HCT116 (cell line): ENCODE data around the gene IL22RA2. TPM values are rescaled to one million over a fixed set of nuclear protein-coding genes. Genes with fewer than 3 reads are reported as not detected.

Experiments
- ATAC-seq: fragments of 200-7000 bp; cut with Tn5 transposase; 2 replicates; pipeline ENCODE4 v1.9.1; 2020; ENCODE audit warnings: mild to moderate bottlenecking, moderate library complexity
- BruUV-seq: library from RNA; stranded (reverse); fragments of 400-500 nt; replicated peaks from 2 replicates; lab custom pipeline; 2021; lab: Mats Ljungman, UMichigan
- CTCF ChIA-PET: fragments of 300-600 bp; sonication (Branson Sonifier 250); formaldehyde crosslinking; loops from one replicate; lab custom pipeline; 2021; ENCODE audit warnings: antibody characterized with exemption; lab: Charles Lee
- POLR2A ChIA-PET: fragments of 300-600, 350-600 bp; sonication (Branson Sonifier 250); formaldehyde crosslinking; loops from one replicate; lab custom pipeline; 2021; ENCODE audit warnings: antibody characterized with exemption; lab: Charles Lee
- RAD21 ChIA-PET, 2 experiments: fragments of 300-600 bp; sonication (Branson Sonifier 250); formaldehyde crosslinking; loops; one replicate each; lab custom pipeline; 2023; ENCODE audit warnings: low total read pairs in 2 of 2; ENCODE audit not compliant: uncharacterized antibody in 2 of 2, unreplicated experiment in 2 of 2, low non-redundant PET in 1 of 2; lab: Charles Lee
- DNase-seq: peaks from one replicate; pipeline ENCODE4 v3.0.0-alpha.2; 2010; ENCODE audit warnings: low read depth, low spot score
- H2AFZ ChIP-seq: fragments of 200-600 bp; shearing (Covaris generic), sonication (generic); 2 replicates; pipeline ENCODE4 v1.6.1; 2017; ENCODE audit warnings: low read depth, mixed run types, mixed read lengths, antibody characterized with exemption, low read length; ENCODE audit not compliant: poor library complexity, severe bottlenecking
- H3K27ac ChIP-seq: 2 replicates; pipeline ENCODE4 v1.5.1; 2012; ENCODE audit warnings: low read depth, low read length
- H3K27me3 ChIP-seq: fragments of 200-600 bp; sonication (generic); 2 replicates; pipeline ENCODE4 v1.6.1; 2016; ENCODE audit warnings: mixed run types, low read length, mixed read lengths; ENCODE audit not compliant: insufficient read depth
- H3K36me3 ChIP-seq, 2 experiments: fragments of 200-500 bp in 1 of 2; fragments of 200-600 bp in 1 of 2; sonication (Bioruptor generic) in 1 of 2; sonication (generic) in 1 of 2; 2 replicates each; pipeline versions ENCODE4 v1.5.1 to v1.6.1; 2014 to 2016; ENCODE audit warnings: low read length in 2 of 2, inconsistent platforms in 1 of 2, mixed read lengths in 1 of 2, mixed run types in 1 of 2; ENCODE audit not compliant: insufficient read depth in 2 of 2, control insufficient read depth in 1 of 2
- H3K4me1 ChIP-seq, 2 experiments: fragments of 200-600 bp in 1 of 2; sonication (generic) in 1 of 2; 2 replicates each; pipeline versions ENCODE4 v1.5.1 to v1.6.1; 2012 to 2017; ENCODE audit warnings: low read length in 2 of 2, inconsistent platforms in 1 of 2, mild to moderate bottlenecking in 1 of 2, mixed read lengths in 1 of 2, mixed run types in 1 of 2, moderate library complexity in 1 of 2; ENCODE audit not compliant: insufficient read depth in 2 of 2, control insufficient read depth in 1 of 2
- H3K4me2 ChIP-seq: fragments of 200-600 bp; sonication (generic); 2 replicates; pipeline ENCODE4 v1.6.1; 2017; ENCODE audit warnings: mixed run types, low read length, mixed read lengths
- H3K4me3 ChIP-seq, 2 experiments: fragments of 200-600 bp in 1 of 2; sonication (generic) in 1 of 2; replicated peaks in 1 of 2; 2 replicates each; pipeline ENCODE4 v1.5.1; 2011 to 2016; ENCODE audit warnings: low read length in 2 of 2, control low read depth in 1 of 2, low read depth in 1 of 2, mild to moderate bottlenecking in 1 of 2, mixed read lengths in 1 of 2, mixed run types in 1 of 2
- H3K79me2 ChIP-seq: fragments of 200-600 bp; sonication (generic); 2 replicates; pipeline ENCODE4 v1.6.1; 2017; ENCODE audit warnings: mild to moderate bottlenecking, mixed run types, low read length, moderate library complexity, mixed read lengths; ENCODE audit not compliant: insufficient read depth
- H3K9ac ChIP-seq: fragments of 200-600 bp; sonication (generic); 2 replicates; pipeline ENCODE4 v1.6.1; 2016; ENCODE audit warnings: low read length, mixed read lengths
- H3K9me2 ChIP-seq: fragments of 200-600 bp; sonication (generic), shearing (Covaris generic); 2 replicates; pipeline ENCODE4 v1.6.1; 2017; ENCODE audit warnings: mixed run types, mild to moderate bottlenecking, moderate library complexity; ENCODE audit not compliant: insufficient read depth
- H3K9me3 ChIP-seq, 2 experiments: fragments of 200-500 bp in 1 of 2; fragments of 200-600 bp in 1 of 2; sonication (Bioruptor generic) in 1 of 2; sonication (generic) in 1 of 2; 2 replicates each; pipeline ENCODE4 v1.6.1; 2014 to 2017; ENCODE audit warnings: low read length in 2 of 2, mixed read lengths in 2 of 2, inconsistent platforms in 1 of 2, low read depth in 1 of 2, mild to moderate bottlenecking in 1 of 2, mixed run types in 1 of 2, moderate library complexity in 1 of 2; ENCODE audit not compliant: control insufficient read depth in 1 of 2, insufficient read depth in 1 of 2
- H4K20me1 ChIP-seq: fragments of 200-600 bp; sonication (generic), shearing (Covaris generic); 2 replicates; pipeline ENCODE4 v1.6.1; 2017; ENCODE audit warnings: mixed run types, mild to moderate bottlenecking, moderate library complexity; ENCODE audit not compliant: insufficient read depth
- ELF1 ChIP-seq: IDR thresholded peaks from 2 replicates; pipeline ENCODE4 v1.6.1; 2012; ENCODE audit warnings: low read depth, borderline replicate concordance
- FOSL1 ChIP-seq: IDR thresholded peaks from 2 replicates; pipeline ENCODE4 v1.6.1; 2012; ENCODE audit warnings: low read depth
- POLR2AphosphoS5 ChIP-seq: IDR thresholded peaks from 2 replicates; pipeline ENCODE4 v1.6.1; 2011; ENCODE audit warnings: mild to moderate bottlenecking, low read depth, low read length, moderate library complexity
- intact Hi-C: fragments of 100-400 bp; cut with micrococcal nuclease; formaldehyde crosslinking; loops from 2 replicates; pipeline ENCODE4 v1.10.0; 2022
- total RNA-seq: library from RNA; stranded (reverse); gene quantifications from one replicate; pipeline ENCODE4 v1.2.1, GENCODE V29; 2021; ENCODE audit not compliant: unreplicated experiment
- TF ChIP-seq, protein P1 (sequence below): IDR thresholded peaks from 2 replicates; pipeline ENCODE4 v1.6.1; 2011; ENCODE audit warnings: mild to moderate bottlenecking, low read length, moderate library complexity; ENCODE audit not compliant: insufficient replicate concordance; ENCODE audit errors: extremely low read depth
- TF ChIP-seq, protein P2 (sequence below): IDR thresholded peaks from 2 replicates; pipeline ENCODE4 v1.6.1; 2012; ENCODE audit warnings: low read depth
- TF ChIP-seq, protein P3 (sequence below): IDR thresholded peaks from 2 replicates; pipeline ENCODE4 v1.6.1; 2012

The IL22RA2 gene
- total RNA-seq, 1 experiment from 2014 or later = not detected

DNA sequence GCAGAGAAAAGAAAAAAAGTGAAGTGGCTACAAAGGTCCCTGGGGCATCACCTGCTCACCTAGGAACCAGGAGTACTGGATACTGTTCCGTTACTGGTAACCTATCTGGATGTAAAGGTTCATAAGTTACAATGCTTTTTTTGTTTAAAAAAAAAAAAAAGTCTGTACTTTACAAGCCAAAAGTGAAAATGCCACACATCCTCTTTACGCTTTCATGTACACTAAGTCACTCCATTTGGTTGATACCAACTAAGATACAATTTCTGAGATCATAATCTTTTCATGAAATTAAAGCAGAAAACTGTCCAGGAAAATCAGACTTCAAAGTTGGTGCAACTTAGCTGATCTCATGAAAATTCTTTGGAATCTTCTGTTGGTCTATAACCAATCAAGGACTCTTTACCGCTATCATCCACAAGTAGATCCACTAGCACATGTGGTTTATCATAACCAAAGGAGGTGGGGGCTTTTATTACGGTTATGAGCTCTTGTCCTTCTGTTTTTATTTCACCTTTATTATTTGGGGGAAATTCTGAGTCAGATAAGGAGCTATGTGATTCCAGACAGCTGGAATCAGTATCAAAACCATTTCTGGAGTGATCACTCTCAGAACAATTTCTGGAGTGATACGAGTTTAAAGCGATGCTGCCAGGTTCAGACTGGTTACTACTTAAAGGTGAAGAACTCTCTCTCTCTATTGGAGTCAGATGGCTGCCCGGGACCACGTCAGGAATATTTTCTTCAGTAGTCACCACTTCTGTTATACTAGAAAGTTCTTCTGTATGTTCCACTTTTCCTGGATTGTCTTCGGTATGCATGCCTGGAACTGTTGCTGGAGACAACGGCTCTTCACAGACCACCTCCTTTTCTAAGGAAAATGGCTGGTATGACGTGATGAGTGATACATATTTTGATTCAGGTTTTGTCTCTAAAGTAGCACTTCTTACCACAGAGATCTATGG lies 24.5 kb upstream of the IL22RA2 start:
- no peak for DNase-seq
- POLR2A ChIA-PET = no interaction called here
- H3K36me3 ChIP-seq = peaks cover 8% of the 10 kb centered on the region in 2 experiments; a peak in 3 of 4 replicates
- CTCF ChIA-PET = interaction anchor here (1.5 kb wide), 1 partner anchor 104 kb away, joined by 3 read pairs; no protein-coding TSS in a partner anchor
- H3K4me1 ChIP-seq = no peaks in the 10 kb centered on the region
- H3K9me3 ChIP-seq = no peaks in the 10 kb centered on the region
- RAD21 ChIA-PET = no interaction called here
- H3K4me2 ChIP-seq = no peak overlapping the region
- TF ChIP-seq, protein P1, sequence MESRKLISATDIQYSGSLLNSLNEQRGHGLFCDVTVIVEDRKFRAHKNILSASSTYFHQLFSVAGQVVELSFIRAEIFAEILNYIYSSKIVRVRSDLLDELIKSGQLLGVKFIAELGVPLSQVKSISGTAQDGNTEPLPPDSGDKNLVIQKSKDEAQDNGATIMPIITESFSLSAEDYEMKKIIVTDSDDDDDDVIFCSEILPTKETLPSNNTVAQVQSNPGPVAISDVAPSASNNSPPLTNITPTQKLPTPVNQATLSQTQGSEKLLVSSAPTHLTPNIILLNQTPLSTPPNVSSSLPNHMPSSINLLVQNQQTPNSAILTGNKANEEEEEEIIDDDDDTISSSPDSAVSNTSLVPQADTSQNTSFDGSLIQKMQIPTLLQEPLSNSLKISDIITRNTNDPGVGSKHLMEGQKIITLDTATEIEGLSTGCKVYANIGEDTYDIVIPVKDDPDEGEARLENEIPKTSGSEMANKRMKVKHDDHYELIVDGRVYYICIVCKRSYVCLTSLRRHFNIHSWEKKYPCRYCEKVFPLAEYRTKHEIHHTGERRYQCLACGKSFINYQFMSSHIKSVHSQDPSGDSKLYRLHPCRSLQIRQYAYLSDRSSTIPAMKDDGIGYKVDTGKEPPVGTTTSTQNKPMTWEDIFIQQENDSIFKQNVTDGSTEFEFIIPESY = no peak
- H4K20me1 ChIP-seq = no peaks in the 10 kb centered on the region
- H3K9me2 ChIP-seq = no peaks in the 10 kb centered on the region
- intact Hi-C loops = no loop called here
- H3K27ac ChIP-seq = no peak overlapping the region
- no peak overlapping the region for H3K4me3 ChIP-seq
- no peak for ATAC-seq
- no peak overlapping the region for H2AFZ ChIP-seq
- BruUV-seq = no TSS peak
- no peaks in the 10 kb centered on the region for H3K27me3 ChIP-seq
- H3K79me2 ChIP-seq = no peaks in the 10 kb centered on the region
- H3K9ac ChIP-seq = no peak overlapping the region

DNA sequence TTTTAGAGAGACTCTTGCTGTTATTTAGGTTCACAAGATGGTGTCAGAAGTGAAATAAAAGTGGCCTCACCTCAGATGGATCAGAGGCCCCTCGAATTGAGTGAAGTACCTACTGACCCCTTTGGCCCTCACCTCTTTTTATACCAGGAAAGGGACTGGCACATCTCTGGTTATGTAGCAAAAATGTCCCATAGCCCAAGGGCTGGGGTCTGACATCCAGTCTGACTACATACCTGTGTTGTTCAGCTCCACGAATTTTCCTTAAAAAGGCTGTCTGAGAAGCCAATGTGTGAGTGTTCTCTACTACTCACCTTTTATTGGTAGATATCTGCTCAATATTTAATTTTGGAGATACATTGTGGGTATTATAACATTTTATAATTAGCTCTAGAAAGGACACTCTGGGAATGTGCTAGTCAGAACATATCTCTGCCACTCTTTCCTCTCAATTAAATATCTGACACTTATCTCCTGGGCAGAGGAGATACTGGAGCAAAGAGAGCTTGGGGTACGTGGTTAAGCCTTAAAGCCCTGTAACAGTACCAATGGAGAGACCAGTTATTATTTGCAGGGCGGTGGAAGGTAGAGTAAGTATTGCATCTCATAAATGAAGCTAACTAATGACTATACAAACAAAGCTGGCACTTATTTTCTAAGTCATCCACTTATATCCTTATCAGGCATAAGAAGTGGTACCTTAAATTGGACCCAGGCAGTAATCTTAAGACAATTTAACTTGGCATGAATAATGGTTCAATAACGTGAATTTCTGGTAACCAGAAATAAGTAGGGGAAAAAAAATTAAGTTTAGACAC lies 20.0 kb upstream of the IL22RA2 start:
- Histone ChIP-seq H3K36me3 (peaks cover 0 to 7% of the 10 kb centered on the region in 2 experiments; a peak in 1 of 4 replicates), H3K9me2 (no peaks in the 10 kb centered on the region), H3K4me3 (no peak overlapping the region), H3K27me3 (no peaks in the 10 kb centered on the region), H3K27ac (no peak overlapping the region), H3K9ac (no peak overlapping the region), H3K4me1 (no peaks in the 10 kb centered on the region), H3K79me2 (no peaks in the 10 kb centered on the region), H3K9me3 (peaks cover 0 to 4% of the 10 kb centered on the region in 2 experiments; a peak in 2 of 4 replicates), H2AFZ (no peak overlapping the region), H4K20me1 (no peaks in the 10 kb centered on the region), H3K4me2 (no peak overlapping the region)
- DNase-seq (no peak), ATAC-seq (no peak)
- RAD21 ChIA-PET = no interaction called here
- CTCF ChIA-PET = no interaction called here
- no TSS peak for BruUV-seq
- POLR2A ChIA-PET = no interaction called here
- intact Hi-C loops = no loop called here
- TF ChIP-seq, protein P2, sequence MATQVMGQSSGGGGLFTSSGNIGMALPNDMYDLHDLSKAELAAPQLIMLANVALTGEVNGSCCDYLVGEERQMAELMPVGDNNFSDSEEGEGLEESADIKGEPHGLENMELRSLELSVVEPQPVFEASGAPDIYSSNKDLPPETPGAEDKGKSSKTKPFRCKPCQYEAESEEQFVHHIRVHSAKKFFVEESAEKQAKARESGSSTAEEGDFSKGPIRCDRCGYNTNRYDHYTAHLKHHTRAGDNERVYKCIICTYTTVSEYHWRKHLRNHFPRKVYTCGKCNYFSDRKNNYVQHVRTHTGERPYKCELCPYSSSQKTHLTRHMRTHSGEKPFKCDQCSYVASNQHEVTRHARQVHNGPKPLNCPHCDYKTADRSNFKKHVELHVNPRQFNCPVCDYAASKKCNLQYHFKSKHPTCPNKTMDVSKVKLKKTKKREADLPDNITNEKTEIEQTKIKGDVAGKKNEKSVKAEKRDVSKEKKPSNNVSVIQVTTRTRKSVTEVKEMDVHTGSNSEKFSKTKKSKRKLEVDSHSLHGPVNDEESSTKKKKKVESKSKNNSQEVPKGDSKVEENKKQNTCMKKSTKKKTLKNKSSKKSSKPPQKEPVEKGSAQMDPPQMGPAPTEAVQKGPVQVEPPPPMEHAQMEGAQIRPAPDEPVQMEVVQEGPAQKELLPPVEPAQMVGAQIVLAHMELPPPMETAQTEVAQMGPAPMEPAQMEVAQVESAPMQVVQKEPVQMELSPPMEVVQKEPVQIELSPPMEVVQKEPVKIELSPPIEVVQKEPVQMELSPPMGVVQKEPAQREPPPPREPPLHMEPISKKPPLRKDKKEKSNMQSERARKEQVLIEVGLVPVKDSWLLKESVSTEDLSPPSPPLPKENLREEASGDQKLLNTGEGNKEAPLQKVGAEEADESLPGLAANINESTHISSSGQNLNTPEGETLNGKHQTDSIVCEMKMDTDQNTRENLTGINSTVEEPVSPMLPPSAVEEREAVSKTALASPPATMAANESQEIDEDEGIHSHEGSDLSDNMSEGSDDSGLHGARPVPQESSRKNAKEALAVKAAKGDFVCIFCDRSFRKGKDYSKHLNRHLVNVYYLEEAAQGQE = no peak
- TF ChIP-seq ELF1 = no peak
- TF ChIP-seq, protein P3, sequence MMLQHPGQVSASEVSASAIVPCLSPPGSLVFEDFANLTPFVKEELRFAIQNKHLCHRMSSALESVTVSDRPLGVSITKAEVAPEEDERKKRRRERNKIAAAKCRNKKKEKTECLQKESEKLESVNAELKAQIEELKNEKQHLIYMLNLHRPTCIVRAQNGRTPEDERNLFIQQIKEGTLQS = no peak
- TF ChIP-seq FOSL1 = no peak
- no peak for TF ChIP-seq POLR2AphosphoS5
